BE2C (cell line): ENCODE measurements around the gene MTX3.
A peak's percentile ranks its signal among the peaks of the same experiment; 100 is the strongest.

Source experiments
- DNase-seq: peaks from one replicate; pipeline ENCODE4 v3.0.0-alpha.2; 2020
- H3K27me3 ChIP-seq: fragments of 250-450 bp; sonication (Bioruptor Pico); 2 replicates; pipeline ENCODE4 v1.5.1; 2020; ENCODE audit warnings: mild to moderate bottlenecking
- H3K36me3 ChIP-seq: fragments of 250-450 bp; sonication (Bioruptor Pico); 2 replicates; pipeline ENCODE4 v1.5.1; 2020; ENCODE audit warnings: mild to moderate bottlenecking
- H3K4me1 ChIP-seq: fragments of 250-450 bp; sonication (Bioruptor Pico); 2 replicates; pipeline ENCODE4 v1.5.1; 2020
- H3K4me3 ChIP-seq: 2 replicates; pipeline ENCODE4 v1.5.1; 2011; ENCODE audit warnings: low read depth, low read length
- H3K9me3 ChIP-seq: fragments of 250-450 bp; sonication (Bioruptor Pico); 2 replicates; pipeline ENCODE4 v1.5.1; 2020
- TF ChIP-seq, protein P1 (sequence below): IDR thresholded peaks from 2 replicates; pipeline ENCODE4 v1.5.1; 2012; ENCODE audit warnings: mild to moderate bottlenecking, low read depth, low read length

The MTX3 gene

DNA sequence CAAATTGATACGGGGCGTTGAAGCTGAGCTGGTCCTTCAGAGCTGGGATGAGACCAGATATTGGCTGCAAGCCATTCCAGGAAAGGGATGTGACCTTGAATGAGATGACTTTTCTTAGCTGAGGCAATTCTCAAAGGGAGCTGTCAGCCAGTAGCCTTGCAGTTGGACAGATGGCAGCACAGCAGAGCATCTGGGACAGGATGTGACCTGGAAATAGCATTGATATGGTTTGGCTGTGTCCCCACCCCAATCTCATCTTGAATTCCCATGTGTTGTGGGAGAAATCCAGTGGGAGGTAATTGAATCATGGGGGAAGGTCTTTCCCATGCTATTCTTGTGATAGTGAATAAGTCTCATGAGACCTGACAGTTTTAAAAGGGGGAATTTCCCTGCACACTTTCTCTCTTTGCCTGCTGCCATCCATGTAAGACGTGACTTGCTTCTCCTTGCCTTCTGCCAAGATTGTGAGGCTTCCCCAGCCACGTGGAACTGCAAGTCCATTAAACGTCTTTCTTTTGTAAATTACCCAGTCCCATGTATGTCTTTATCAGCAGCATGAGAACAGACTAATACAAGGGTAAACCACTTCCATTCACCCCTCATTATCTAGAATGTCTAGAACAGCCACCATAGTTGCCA is 19.8 kb upstream of the MTX3 start:
- peak; percentile 51 for DNase-seq
- Histone ChIP-seq H3K27me3 (no peaks in the 10 kb centered on the region), H3K4me3 (no peak overlapping the region), H3K9me3 (no peaks in the 10 kb centered on the region), H3K4me1 (peaks cover 4% of the 10 kb centered on the region; the same call in 1 of the 2 replicates), H3K36me3 (no peaks in the 10 kb centered on the region)
- TF ChIP-seq, protein P1, sequence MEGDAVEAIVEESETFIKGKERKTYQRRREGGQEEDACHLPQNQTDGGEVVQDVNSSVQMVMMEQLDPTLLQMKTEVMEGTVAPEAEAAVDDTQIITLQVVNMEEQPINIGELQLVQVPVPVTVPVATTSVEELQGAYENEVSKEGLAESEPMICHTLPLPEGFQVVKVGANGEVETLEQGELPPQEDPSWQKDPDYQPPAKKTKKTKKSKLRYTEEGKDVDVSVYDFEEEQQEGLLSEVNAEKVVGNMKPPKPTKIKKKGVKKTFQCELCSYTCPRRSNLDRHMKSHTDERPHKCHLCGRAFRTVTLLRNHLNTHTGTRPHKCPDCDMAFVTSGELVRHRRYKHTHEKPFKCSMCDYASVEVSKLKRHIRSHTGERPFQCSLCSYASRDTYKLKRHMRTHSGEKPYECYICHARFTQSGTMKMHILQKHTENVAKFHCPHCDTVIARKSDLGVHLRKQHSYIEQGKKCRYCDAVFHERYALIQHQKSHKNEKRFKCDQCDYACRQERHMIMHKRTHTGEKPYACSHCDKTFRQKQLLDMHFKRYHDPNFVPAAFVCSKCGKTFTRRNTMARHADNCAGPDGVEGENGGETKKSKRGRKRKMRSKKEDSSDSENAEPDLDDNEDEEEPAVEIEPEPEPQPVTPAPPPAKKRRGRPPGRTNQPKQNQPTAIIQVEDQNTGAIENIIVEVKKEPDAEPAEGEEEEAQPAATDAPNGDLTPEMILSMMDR: no peak

DNA sequence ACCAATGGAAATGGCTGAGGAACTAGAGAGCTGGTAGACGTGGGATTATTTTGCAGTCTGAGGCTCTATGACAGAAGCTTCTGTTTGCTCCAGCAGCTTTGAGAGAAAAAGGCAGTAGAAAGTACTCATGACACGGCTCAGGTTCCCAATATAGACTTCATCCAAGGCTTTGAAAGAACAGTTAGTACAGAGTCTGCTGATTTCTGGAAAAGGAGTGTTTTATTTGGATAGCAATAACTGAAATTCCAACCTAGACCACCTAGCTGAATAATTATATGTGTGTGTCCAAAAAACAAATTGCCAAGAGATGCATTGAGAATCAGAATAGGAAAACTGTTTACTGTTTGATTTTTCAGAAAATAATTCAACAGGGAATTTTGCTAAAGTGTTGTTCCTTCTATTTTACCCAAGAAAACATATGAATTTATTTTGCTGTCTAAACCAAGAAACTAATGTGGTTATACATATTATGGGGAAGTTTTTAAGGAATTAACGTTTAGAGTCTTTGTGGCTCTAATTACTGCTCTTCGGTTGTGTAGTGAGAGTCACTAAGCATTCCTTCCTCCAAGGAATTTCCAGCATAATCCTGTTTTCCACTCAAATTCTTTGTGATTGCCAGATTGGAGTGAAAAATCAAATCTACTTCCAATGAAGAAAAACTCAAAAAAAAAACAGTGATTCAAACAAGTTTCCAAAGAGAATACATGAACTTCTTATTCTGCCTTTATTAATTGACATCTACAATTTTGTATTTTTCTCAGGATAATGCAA is 18.1 kb upstream of the MTX3 start:
- peaks cover 4% of the 10 kb centered on the region; the same call in 1 of the 2 replicates for H3K4me1 ChIP-seq

DNA sequence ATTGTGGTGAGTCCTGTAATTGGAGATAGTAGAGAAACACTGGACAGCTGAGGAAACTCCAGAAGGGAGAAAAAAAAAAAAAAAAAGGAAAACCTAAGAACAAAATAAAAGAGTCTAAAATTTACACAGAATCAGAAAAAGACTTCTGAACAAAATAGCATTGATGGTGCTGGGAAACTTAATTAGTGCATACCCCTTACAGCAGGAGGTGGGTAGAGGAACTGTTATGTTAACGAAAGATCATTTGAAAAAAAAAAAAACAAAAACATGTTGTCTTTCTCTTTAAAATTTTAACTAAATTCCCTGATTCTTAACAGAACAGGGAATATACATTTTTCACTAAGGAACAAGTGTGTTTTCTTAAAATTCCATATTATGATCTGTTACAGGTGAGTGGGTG is 11.6 kb upstream of the MTX3 start:
- no peaks in the 10 kb centered on the region for H3K4me1 ChIP-seq
- H3K36me3 ChIP-seq: no peaks in the 10 kb centered on the region
- no peaks in the 10 kb centered on the region for H3K9me3 ChIP-seq
- no peak for DNase-seq
- TF ChIP-seq, protein P1: no peak
- H3K27me3 ChIP-seq: no peaks in the 10 kb centered on the region; the same call in 1 of the 2 replicates
- H3K4me3 ChIP-seq: no peak overlapping the region

More for the DNA sequence above, 18.1 kb upstream of the MTX3 start:
- TF ChIP-seq, protein P1: no peak
- Histone ChIP-seq H3K4me3 (no peak overlapping the region), H3K9me3 (no peaks in the 10 kb centered on the region), H3K36me3 (no peaks in the 10 kb centered on the region), H3K27me3 (no peaks in the 10 kb centered on the region)
- no peak for DNase-seq

DNA sequence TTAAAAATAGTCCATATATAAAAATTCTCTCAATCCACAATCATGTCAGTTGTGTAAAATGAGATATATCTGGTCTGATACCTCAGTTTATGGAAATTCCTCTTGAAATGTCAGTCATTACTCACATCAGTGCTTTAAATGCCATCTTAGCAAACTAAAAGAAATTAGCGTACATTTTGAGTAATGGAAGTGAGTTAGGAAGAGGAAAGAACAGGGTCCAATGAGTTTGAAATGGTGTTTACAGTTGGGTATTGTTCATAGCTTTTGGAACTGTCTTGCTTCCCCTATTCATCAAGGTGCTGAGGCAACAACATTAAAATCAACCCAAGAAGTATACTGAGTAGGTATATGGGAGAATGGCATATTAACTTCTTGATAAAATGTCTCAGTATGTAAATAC is 8.7 kb upstream of the MTX3 start:
- TF ChIP-seq, protein P1: no peak
- no peaks in the 10 kb centered on the region; the same call in 1 of the 2 replicates for H3K27me3 ChIP-seq

DNA sequence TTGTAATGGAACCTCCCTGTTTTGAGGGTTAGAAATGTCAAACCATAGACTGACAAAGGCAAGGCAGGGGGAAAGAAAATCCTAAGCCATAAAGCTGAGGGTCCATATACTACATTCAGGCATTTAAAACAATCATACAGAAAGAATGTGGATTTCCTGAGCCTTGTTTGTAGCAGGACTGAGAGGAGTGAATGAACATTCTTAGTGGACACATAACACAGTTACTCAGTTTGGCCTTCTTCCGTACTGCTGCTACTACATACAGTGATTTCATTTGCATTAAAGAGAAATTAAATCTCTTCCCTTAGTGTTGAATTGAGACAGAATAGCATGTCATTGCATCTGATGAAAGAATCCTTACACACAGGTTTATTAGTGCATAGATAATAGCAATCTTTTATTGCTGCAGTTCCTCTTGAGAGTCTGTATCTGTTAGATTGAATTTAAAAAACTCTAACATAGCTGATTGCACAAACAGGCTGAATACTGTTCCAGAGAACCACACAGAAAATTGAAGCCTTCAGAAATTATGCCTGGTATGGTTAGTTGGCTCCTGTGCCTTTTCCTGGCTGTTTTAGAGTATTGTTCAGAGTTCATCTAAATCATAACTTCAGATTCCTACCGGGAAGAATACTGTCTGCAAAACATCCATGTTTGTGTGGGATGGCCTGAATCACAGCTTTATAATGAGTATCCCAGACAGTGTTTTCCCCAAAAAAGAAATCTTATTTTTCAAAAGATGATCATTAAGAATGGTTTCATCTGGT is 2.0 kb upstream of the MTX3 start:
- no peak for DNase-seq
- TF ChIP-seq, protein P1: no peak

More for the DNA sequence above, 8.7 kb upstream of the MTX3 start:
- no peaks in the 10 kb centered on the region for H3K4me1 ChIP-seq
- no peaks in the 10 kb centered on the region for H3K36me3 ChIP-seq
- DNase-seq: no peak
- no peaks in the 10 kb centered on the region for H3K9me3 ChIP-seq
- H3K4me3 ChIP-seq: no peak overlapping the region

More for the DNA sequence above, 2.0 kb upstream of the MTX3 start:
- no peaks in the 10 kb centered on the region; the same call in 1 of the 2 replicates for H3K4me1 ChIP-seq
- no peak overlapping the region for H3K4me3 ChIP-seq
- H3K36me3 ChIP-seq: peaks cover 5% of the 10 kb centered on the region
- H3K27me3 ChIP-seq: no peaks in the 10 kb centered on the region
- H3K9me3 ChIP-seq: no peaks in the 10 kb centered on the region
